Measurements from ENCODE around the gene KYNU.
A peak's percentile ranks its signal among the peaks of the same experiment; 100 is the strongest.
"Not testable (repeated sequence)": the region's sequence is repeated elsewhere in the genome, so short reads cannot be mapped to it uniquely, and the experiment has no call there.

The KYNU gene

GRCh38 chr2:143030127-143030526 lies 152.7 kb downstream of the KYNU start:
- DNase-seq, result no peak

GRCh38 chr2:143034292-143035074 lies 157.0 kb downstream of the KYNU start:
- peak in 5 of 14 donors; percentile 0 to 34 (median 2) for DNase-seq

GRCh38 chr2:143051465-143051864 lies 174.0 kb downstream of the KYNU start:
- no peak for DNase-seq

GRCh38 chr2:143053437-143053836 lies 176.0 kb downstream of the KYNU start:
- not testable (repeated sequence) for DNase-seq

- DNase-seq, result no peak
These were observed 179.1 kb downstream of the KYNU start for GRCh38 chr2:143056550-143056949.

DNA sequence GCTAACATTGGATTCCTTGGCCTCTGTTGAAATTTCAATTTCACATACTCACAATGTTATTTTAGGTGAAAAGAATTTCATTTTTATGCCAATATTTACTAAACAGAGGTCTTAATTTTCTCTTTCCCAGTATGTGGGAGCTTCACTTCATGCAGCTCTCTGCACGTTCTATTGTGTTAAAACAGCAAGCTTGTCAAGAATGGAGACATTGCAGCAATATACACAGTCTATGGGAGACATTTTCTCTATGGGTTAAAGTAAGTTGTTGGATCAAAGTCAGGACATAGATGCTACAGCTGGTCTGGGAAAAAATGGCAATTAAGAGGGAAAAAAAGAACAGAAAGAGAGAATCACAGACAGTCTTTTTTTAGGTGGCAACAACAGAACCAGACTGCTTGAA lies 181.4 kb downstream of the KYNU start:
- DNase-seq, result no peak

- DNase-seq, result no peak
These were observed 186.2 kb downstream of the KYNU start for GRCh38 chr2:143063612-143064200.

GRCh38 chr2:143068094-143068493 lies 190.6 kb downstream of the KYNU start:
- no peak for DNase-seq

DNA sequence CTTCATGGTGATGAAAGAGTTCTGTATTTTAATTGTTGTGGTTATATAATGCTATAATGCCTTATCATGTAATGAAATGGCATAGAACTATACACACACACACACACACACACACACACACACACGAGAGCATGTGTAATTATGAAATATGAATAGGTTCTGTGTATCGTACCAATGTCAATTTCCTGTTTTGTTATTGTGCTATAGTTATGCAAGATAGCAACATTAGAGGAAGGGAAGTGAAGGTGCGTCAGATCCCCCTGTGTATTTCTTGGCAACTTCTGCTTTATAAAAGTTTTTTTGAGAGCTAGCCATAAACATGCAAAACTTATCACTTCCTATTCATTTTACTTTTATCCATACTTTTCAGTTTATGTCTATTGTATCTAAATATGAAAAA lies 191.0 kb downstream of the KYNU start:
- no peak for DNase-seq

GRCh38 chr2:143070704-143071103 lies 193.2 kb downstream of the KYNU start:
- no peak for DNase-seq

GRCh38 chr2:143071185-143071876 lies 193.9 kb downstream of the KYNU start:
- DNase-seq, result no peak

- not testable (repeated sequence) for DNase-seq
These were observed 197.4 kb downstream of the KYNU start for GRCh38 chr2:143074913-143075312.

GRCh38 chr2:143075711-143076110 lies 198.2 kb downstream of the KYNU start:
- no peak for DNase-seq

- DNase-seq, result no peak
These were observed 200.6 kb downstream of the KYNU start for GRCh38 chr2:143078104-143078503.

GRCh38 chr2:143081616-143082015 lies 204.2 kb downstream of the KYNU start:
- DNase-seq, result no peak

DNA sequence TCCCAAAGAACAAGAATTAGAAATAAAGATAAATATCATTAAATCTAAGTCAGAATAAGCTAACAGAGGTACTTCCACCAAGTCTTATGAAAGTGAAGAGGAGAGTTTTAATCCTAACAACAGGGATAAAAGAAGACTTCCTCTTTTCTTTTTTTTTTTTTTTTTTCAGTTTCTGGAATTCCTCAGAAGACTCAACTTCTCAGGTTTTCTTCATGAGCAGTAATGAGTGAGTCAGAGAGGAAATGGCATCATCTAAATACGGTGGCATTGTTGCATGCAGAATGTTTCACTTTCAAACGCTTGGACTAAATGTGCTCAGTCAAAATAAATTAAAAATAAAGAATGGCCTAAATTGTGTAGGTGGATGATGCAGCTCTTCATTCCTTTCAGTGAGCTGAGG lies 206.2 kb downstream of the KYNU start:
- peak in 1 of 14 donors; percentile 4 for DNase-seq

GRCh38 chr2:143084462-143084861 lies 207.0 kb downstream of the KYNU start:
- DNase-seq, result no peak

DNA sequence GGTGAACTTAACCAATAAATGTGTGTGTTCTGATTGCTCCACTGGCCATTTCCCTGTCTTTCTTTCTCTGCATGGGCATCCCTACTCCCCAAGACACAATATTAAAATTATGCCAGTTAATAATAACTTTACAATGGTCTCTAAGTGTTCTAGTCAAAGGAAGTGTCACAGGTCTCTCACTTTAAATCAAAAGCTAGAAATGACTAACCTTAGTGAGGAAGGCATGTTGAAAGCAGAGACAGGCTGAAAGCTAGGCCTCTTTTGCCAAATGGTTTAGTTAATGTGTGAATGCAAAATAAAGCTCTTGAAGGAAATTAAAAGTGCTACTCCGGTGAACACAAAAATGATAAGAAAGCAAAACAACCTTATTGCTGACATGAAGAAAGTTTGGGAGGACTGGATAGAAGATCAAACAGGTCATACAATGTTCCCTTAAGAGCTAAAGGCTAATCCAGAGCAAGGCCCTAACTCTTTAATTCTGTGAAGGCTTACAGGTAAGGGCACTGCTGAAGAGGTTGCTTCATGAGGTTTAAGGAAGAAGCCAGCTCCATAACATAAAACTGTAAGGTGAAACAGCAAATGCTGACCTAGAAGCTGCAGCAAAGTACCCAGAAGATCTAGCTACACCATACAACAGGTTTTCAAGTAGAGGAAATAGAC lies 207.8 kb downstream of the KYNU start:
- DNase-seq, result no peak

GRCh38 chr2:143087033-143087432 lies 209.6 kb downstream of the KYNU start:
- DNase-seq, result no peak

DNA sequence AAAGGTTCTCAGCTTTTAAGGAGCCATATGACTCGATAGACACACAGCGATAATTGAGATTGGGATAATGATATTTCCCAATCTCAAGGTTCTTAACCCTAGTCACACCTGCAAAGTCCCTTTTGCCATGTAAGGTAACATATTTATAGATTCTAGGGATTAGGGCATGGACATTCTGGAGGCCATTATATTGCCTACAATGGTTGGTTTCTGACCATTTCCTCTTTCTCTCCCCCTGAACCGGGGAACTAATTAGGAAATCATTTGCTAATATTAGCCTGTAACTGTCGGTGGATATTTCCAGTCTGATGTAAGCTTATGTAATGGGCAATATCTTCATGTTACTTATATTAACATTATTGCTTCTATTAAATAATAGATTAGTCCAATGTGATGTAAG lies 210.9 kb downstream of the KYNU start:
- no peak for DNase-seq

DNA sequence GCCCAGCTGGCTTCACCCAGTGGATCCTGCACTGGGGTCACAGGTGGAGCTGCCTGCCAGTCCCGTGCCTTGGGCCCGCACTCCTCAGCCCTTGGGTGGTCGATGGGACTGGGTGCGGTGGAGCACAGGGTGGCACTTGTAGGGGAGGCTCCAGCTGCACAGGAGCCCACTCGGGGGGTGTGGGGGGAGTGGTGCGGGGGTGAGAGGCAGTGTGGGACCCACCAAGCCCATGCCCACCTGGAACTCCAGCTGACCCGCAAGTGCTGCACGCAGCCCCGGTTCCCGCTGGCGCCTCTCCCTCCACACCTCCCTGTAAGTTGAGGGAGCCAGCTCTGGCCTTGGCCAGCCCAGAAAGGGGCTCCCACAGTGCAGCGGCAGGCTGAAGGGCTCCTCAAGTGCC lies 212.1 kb downstream of the KYNU start:
- DNase-seq, result not testable (repeated sequence)

Measured in C1 segment of cervical spinal cord (tissue), 14 donors.